Hindlimb muscle (tissue), 1 donor: ENCODE results near the gene SLC39A11. TPM values are rescaled to one million over a fixed set of nuclear protein-coding genes. Genes with fewer than 3 reads are reported as not detected.
"Not testable (repeated sequence)": the region's sequence is repeated elsewhere in the genome, so short reads cannot be mapped to it uniquely, and the experiment has no call there.

Experiments
- DNase-seq: peaks from one replicate; pipeline ENCODE4 v3.0.0-alpha.2; 2013
- polyA plus RNA-seq: library from polyadenylated mRNA; unstranded; fragments of 120-200 nt; gene quantifications from one replicate; pipeline ENCODE4 v1.2.1, GENCODE V29; 2013; ENCODE audit not compliant: insufficient read length

SLC39A11 gene
- polyA plus RNA-seq, result 9.3 TPM

GRCh38 chr17:73092523-73093135 is at the start of gene SLC39A11:
Gene SLC39A11 (minus strand): TSS chr17:73092688. CDS start chr17:73088764, 3,924 bp downstream.
- DNase-seq, result peak; percentile 93

GRCh38 chr17:73141411-73141810 is 48.9 kb upstream of the SLC39A11 start:
- DNase-seq, result no peak

GRCh38 chr17:73140566-73140965 is 48.1 kb upstream of the SLC39A11 start:
- DNase-seq, result no peak

- DNase-seq, result no peak
Measured at GRCh38 chr17:73139296-73139695, 46.8 kb upstream of the SLC39A11 start.

GRCh38 chr17:73138541-73139138 is 46.2 kb upstream of the SLC39A11 start:
- DNase-seq, result no peak

- no peak for DNase-seq
Measured at GRCh38 chr17:73137376-73137775, 44.9 kb upstream of the SLC39A11 start.

GRCh38 chr17:73135766-73136165 is 43.3 kb upstream of the SLC39A11 start:
- DNase-seq, result no peak

GRCh38 chr17:73133911-73134649 is 41.6 kb upstream of the SLC39A11 start:
- no peak for DNase-seq

- DNase-seq, result no peak
Measured at GRCh38 chr17:73132085-73132492, 39.6 kb upstream of the SLC39A11 start.

- not testable (repeated sequence) for DNase-seq
Measured at GRCh38 chr17:73131439-73131838, 39.0 kb upstream of the SLC39A11 start.

- no peak for DNase-seq
Measured at GRCh38 chr17:73130977-73131376, 38.5 kb upstream of the SLC39A11 start.

GRCh38 chr17:73128496-73128895 is 36.0 kb upstream of the SLC39A11 start:
- DNase-seq, result no peak

GRCh38 chr17:73126716-73127473 is 34.4 kb upstream of the SLC39A11 start:
- no peak for DNase-seq

- no peak for DNase-seq
Measured at GRCh38 chr17:73123606-73124320, 31.3 kb upstream of the SLC39A11 start.

GRCh38 chr17:73122953-73123605 is 30.6 kb upstream of the SLC39A11 start:
- no peak for DNase-seq

- DNase-seq, result no peak
Measured at GRCh38 chr17:73121506-73121905, 29.0 kb upstream of the SLC39A11 start.

GRCh38 chr17:73119631-73120030 is 27.1 kb upstream of the SLC39A11 start:
- no peak for DNase-seq

- no peak for DNase-seq
Measured at GRCh38 chr17:73118951-73119391, 26.5 kb upstream of the SLC39A11 start.

GRCh38 chr17:73118139-73118538 is 25.7 kb upstream of the SLC39A11 start:
- no peak for DNase-seq

GRCh38 chr17:73112246-73112645 is 19.8 kb upstream of the SLC39A11 start:
- no peak for DNase-seq

GRCh38 chr17:73111386-73111785 is 18.9 kb upstream of the SLC39A11 start:
- DNase-seq, result no peak

- DNase-seq, result no peak
Measured at GRCh38 chr17:73107191-73107590, 14.7 kb upstream of the SLC39A11 start.
